Raji (cell line): Measurements from ENCODE around the gene CPNE6.

ENCODE experiments used
- POLR2A ChIP-seq: IDR thresholded peaks from 2 replicates; pipeline ENCODE4 v1.6.1; 2011; ENCODE audit warnings: low read depth, low read length, control low read depth; ENCODE audit not compliant: insufficient read depth

CPNE6 gene

DNA sequence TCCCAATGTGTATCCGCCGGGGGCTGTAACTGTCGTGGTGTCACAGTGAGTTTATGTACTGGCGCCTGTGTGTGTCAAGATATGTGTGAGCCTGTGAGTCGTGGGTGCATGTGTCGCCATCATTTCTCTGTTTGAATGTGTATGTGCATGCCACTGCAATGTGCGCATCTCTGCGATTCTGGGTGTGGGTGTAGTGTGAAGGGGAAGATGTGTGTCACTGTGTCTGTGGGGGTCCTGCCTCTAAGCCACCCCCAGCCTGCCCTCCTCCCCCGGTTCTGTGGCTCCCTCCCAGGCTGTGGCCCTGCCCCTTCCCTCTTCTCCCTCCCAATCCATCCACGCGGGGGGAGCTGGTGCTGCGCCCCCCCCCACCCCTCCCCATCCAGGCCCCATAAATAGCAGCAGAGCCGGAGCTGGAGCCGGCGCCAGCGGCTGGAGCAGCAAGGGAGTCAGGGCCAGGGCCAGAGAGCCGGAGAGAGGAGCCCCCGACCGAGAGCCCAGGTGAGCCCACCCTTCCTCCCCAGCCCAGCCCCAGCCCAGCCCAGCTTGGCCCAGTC lies at the start of gene CPNE6:
Gene CPNE6, plus strand, starts transcription at position 419 of the 554 bp plus-strand sequence. CDS start 1,375 bp downstream, outside the sequence.
- no peak for TF ChIP-seq POLR2A

DNA sequence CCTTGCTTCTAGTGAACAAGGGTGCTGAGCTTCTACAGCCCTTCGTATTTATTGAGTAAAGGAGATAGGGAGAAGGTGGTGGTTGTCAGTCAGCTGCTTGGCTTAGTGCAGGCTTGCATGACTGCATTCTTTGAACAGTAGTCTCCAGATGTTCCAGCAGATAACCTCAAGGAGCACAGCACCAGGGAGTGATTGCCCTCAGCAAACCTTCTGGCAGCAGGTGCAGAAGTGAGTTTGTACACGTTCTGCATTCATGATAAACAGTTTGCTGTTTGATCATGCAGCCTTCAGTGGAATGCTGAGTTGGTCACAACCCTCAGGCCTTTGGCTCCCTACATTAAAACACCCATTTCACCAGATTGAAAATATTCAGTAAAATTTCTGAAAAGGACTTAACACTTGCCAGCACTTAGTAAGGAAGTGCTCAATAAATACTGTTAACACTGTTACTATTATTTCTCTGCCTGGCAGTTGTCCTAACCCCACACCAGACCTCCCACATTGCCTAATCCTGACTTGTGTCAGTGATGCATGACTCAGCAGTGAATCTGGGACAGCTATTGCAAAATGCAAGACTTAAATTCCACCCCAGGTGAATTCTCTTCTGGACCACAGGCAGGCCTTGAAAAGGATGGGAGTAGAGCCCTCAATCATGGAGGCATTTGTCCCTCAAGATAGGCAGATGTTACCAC lies 38.5 kb upstream of the CPNE6 start:
- TF ChIP-seq POLR2A: no peak

DNA sequence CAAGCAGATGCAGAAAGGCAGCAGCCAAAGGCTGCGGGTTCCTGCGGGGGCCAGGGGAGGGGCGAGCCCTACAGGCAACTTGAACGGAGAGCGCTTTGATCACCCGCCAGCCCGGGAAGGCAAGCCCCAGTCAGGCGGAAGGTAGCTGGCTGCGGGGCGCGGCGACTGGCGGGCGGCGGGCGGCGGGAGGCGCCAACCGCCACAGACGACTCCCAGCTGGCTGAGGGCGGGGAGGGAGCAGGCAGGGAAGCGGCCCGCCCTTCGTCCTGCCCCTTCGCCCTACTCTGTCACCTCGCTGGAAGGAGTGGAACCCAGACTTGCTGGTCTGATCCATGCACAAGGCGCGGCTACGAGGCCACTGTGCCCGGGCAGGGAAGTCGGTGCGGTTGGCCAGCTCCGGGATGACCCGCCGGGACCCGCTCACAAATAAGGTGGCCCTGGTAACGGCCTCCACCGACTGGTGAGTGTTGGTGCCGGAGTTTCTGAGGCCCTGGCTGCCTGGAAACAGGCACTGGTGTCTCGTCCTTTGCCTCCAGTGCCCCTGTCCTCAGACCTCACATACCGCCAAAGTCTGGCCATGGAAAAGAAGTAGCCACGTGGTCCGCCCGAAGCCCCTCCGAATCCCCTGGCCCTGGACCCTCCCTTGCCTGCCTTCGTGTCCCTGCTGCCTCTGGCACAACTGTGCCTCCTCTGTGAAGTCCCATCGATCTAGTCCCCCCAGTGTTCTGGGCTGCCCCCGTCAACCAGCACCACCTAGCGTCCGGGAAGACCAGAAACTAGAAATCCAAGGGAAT lies 35.0 kb upstream of the CPNE6 start:
- TF ChIP-seq POLR2A: peak; percentile 51

DNA sequence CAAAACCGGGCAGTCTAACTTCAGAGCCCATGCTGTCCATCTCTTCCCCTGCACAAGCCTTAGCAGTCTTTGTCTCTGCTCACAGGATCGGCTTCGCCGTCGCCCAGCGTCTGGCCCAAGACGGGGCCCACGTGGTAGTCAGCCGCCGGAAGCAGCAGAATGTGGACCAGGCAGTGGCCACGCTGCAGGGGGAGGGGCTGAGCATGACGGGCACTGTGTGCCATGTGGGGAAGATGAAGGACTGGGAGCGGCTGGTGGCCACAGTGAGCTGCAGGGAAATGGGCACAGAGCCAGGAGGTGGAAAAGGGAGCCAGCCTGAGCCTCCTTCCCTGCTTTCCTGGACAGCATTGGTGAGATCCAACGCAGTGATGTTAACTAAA lies 33.7 kb upstream of the CPNE6 start:
- no peak for TF ChIP-seq POLR2A

DNA sequence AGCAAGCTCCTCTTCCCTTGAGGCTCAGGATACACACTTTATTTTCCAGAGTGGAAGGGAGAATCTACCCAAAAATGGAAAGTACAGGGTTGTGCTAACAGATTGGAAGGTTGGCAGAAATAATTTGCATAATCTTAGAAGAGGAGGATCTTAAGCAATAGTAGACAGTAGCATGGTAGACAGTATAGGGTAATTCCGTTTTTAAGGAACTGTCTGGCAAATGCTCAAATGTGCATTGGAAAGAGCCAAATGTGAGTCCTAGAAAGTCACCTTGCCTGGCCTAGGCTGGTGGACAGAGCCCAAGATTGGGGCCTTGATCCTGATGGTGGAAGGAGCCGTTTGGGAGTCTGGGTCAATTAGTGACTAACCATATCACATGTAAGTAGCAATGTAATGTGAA lies 32.7 kb upstream of the CPNE6 start:
- no peak for TF ChIP-seq POLR2A

DNA sequence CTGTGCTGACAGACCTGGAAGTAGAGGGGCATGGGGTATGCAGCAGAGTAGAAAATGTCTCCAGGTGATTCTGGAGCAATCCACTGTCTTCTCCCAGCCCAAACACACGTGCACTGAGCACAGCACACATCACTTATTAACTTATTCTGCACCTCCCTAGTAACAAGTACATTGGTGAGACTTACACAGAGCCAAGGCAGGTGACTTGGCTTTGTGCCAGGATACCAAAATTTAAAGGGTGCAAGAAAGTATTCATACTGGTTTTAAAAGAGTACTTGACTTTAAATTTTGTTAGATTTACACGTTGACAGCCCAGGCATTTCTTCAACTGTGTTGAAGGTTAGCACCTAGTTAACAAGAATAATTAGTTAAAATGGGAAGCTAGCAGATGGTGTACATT lies 30.7 kb upstream of the CPNE6 start:
- no peak for TF ChIP-seq POLR2A

DNA sequence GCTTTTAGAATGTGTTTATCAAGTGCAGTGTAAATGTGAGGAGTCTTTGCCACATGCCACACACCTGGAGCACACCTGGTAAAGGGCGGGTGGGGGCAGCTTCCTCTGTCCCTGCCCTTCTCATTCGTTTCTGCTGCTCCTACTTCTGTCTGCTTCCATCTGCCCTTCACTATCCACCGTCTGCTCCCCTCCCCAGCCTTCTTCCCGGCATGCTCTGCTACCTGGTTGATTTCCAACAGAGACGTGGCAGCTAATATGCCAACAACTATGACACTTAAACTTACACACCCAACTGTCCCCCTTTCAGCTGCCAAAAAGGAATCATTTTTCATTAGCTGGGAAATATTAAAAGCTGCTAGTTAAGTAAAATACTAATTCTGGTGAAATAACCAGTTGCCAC lies 28.6 kb upstream of the CPNE6 start:
- no peak for TF ChIP-seq POLR2A

DNA sequence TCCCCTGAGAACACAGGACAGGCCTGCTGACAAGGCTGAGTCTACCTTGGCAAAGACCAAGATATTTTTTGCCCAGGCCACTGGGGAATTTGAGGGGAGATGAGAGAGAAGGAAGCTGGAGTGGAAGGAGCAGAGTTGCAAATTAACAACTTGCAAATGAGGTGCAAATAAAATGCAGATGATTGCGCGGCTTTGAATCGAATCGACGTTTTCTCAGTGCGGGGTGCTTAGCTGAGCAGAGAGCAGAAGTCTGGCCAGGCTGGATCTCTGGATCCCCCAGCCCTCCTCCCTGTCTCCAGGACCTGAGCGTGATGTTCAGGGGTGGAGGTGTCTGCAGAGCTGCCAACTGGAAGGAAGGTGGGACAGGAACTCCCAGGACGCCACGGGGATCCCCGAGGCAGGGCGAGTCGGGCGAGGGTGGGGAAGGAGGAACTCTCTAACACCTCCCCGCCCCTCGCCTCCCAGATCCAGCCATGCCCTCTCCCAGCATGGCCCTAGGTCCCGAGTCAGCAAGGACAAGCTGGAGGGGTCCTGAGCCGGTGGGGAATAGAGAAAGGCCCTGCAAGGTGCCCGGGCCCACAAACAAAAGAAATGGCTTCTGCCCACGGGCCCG lies 20.1 kb upstream of the CPNE6 start:
- TF ChIP-seq POLR2A: no peak

DNA sequence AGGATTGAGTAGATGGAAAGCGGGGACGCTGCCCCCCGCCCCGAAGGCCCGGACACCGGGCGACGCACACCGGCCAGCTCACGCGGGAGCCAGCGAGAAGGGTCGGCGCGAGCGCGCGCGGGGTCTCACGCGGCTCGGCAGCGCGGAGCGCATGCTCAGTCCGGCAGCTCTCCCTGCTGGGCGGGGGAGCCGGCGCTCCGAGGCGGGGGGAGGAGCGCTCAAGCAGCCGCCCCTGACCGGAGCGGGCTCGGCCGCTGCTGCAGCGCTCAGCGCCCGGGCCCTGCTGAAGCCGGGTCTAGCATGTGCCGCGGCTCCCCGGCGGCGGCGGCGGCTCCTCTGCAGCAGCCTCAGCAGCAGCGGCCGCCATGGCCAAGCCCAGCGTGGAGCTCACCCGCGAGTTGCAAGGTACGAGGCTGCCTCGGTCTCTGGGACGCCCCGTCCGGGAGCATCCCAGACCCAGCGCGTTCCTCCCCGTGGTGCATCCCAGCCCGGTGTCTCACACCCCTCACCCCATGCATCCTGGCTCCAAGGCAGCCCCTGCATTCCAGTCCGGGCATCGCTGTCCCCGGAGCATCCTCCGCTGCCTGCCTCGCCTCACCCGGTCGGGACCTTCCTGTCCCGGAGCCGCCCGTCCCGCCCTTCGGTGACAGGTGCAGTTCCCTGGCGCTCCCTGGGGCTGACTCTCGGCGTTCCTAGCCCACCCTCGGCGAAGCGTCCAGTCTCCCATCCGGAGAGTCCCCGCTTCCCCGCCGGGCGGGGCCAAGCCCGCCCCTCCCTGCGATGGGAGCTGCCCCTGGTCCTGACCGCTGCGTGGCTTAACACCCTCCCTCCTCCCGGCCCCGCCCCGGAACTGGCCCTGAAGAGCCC lies 19.3 kb upstream of the CPNE6 start, which contains the start of gene CARMIL3:
Gene CARMIL3, plus strand, starts transcription at position 221 of the 867 bp plus-strand sequence. Its CDS starts 145 bp downstream, at position 366.
- peak; percentile 68 for TF ChIP-seq POLR2A

DNA sequence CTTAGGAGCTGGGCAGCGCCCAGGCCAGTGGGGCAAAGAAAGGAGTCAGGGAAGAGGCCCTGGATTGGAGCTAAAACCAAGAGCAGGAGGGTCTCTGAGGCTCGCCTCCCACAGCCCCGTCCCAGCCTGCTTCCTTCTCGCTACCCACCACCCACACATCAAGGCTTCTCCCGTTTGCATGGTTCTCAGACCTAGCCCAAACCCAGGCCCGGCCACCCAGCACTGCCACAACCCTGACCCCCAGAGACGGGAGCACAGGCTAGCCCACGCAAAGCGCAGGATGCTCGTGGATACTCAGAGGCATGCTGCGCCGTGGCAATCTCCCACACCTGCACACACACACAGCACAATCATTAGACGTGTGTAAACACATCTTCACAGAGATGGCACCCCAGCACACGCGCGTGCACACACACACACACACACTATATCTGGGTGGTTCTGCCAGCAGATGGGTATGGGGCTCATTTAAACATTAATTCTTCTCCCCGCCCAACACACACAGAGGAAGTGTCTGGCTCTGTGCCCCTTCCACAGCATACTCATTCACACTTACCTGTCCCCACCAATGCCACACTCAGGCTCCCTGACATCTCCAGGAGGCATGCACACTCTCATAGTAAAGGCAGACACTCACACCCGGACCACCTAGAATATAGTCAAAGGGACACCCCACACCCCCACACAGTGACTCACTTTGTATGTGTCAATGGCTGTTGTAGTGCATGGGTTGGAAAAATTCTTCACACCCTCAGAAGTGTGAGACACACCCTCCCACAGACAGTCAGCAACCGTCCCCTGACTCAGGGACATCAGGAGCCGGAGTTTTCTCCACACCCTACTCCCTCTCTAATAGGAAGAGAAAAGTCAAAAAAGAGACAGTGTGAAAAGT lies 18.5 kb upstream of the CPNE6 start:
- no peak for TF ChIP-seq POLR2A

DNA sequence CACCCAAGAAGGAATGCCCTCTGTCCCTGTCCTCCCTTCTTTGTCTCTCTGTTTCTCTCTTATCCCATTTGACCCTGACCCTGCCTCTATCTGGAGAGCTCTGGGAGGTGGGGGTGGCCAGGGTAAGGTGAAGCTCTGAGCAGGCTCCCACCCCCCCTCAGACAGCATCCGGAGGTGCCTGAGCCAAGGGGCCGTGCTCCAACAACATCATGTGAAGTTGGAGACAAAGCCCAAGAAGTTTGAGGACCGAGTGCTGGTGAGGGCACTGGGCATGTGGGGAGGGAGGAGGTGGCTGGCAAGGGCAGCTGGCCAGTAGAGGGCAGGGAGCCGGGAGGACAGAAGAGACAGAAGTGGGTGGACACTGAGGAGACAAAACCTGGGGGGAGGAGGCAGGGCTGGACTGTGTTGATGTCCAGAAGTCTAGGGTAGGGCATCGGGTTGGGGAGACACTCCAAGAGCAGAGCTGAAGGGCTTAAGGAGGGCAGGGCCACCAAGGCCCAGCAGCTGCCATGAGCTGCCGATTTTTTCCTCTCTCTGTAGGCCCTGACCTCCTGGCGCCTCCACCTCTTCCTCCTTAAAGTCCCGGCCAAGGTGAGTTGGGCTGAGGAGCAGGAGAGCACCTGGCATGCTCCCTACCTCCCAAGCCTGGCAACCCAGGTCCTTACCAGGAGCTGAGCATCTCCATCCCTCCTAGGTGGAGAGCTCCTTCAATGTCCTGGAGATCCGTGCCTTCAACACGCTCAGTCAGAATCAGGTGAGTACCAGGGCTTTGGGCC lies 17.6 kb upstream of the CPNE6 start:
- TF ChIP-seq POLR2A: no peak

DNA sequence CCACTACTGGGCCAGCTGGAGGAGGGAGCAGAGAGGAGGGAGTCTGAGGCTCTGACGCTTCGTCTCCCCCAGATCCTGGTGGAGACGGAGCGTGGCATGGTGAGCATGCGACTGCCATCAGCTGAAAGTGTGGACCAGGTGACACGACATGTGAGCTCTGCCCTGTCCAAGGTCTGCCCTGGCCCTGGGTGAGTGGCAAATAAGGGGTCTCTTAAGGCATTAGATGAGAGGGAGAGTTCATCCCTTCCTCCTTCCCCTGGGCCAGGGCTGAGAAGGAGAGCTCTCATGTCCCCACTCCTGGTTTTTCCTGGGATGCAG lies 17.1 kb upstream of the CPNE6 start:
- no peak for TF ChIP-seq POLR2A

DNA sequence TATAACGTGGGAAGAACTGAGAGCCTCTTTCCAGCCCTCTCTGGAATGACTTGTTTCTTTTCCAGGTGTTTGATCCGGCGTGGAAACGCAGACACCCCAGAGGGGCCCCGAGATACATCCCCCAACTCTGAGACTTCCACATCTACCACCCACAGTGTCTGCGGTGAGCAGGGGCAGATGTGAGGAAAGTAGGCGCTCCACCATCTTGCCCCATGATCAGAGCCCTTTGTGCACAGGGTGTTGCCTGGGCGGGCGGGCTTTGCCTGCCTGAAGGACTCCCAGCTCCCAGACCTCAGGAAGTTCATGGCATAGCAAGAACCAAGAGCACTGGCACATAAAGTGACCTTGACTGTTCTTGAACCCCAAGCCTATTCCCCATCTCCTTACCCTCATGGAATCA lies 16.7 kb upstream of the CPNE6 start:
- no peak for TF ChIP-seq POLR2A
